Tongue (tissue), 2 donors: ENCODE measurements around the gene DHX38. TPM values are rescaled to one million over a fixed set of nuclear protein-coding genes. Genes with fewer than 3 reads are reported as not detected.
A peak's percentile ranks its signal among the peaks of the same experiment; 100 is the strongest.

Experiments used
- DNase-seq: peaks from one replicate; pipeline ENCODE4 v3.0.0-alpha.2; 2015
- total RNA-seq: library from RNA; depleted of rRNA; stranded (reverse); fragments of >200 nt; gene quantifications from one replicate; pipeline ENCODE4 v1.2.3, GENCODE V29; 2014

The DHX38 gene
- total RNA-seq, 1 donor from 2014 or later = 54.2 TPM

- no peak for DNase-seq
These were observed 9.2 kb upstream of the DHX38 start for GRCh38 chr16:72084445-72084844.

- DNase-seq = no peak
These were observed 8.6 kb upstream of the DHX38 start for GRCh38 chr16:72085002-72085401.

GRCh38 chr16:72091217-72091616 lies 2.4 kb upstream of the DHX38 start:
- no peak for DNase-seq

DNA sequence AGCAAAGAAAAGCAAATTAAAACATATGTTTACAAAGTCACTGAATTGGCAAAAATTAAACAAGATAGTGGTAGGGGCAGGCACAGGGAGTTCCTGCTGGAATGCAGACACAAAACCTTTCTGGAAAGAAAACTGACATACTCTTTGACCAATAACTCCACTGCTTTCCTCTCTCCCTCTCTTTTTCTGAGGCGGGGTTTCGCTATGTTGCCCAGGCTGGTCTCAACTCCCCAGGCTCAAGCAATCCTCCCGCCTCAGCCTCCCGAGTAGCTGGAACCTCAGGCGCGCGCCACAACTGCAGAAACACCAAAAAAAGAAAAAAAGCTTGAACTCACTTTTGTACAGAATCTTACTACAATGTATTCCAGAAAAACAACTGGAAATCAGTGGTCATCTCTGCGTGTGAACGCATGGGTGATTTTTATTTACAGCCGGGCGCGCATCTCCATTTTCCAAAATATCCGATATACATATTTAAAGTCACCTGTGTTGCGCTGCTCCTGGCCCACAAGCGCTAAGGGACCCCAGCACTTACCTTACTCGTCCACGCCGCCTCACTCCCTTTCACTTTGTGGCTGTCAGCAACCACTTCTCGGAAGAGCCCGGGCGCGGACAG lies 707 bp upstream of the DHX38 start:
- DNase-seq = peak; percentile 55

GRCh38 chr16:72094266-72094610 lies 591 bp downstream of the DHX38 start:
- no peak for DNase-seq

DNA sequence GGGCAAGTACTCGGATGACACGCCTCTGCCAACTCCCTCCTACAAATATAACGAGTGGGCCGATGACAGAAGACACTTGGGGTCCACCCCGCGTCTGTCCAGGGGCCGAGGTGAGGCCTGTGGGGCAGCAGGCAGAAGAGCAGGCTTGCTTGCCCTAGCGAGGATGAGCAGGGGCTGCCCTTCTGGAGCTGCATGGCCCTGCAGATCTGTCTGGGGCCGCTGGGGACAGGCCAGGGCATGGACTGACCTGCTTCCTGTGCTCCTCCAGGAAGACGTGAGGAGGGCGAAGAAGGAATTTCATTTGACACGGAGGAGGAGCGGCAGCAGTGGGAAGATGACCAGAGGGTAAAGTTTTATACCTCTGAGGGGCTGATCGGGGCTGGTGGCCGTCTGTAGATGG lies 5.3 kb downstream of the DHX38 start:
- no peak for DNase-seq

- DNase-seq = peak; percentile 46
These were observed 5.8 kb downstream of the DHX38 start for GRCh38 chr16:72099377-72099818.

- DNase-seq = peak; percentile 15
These were observed 7.5 kb downstream of the DHX38 start for GRCh38 chr16:72101195-72101594.

DNA sequence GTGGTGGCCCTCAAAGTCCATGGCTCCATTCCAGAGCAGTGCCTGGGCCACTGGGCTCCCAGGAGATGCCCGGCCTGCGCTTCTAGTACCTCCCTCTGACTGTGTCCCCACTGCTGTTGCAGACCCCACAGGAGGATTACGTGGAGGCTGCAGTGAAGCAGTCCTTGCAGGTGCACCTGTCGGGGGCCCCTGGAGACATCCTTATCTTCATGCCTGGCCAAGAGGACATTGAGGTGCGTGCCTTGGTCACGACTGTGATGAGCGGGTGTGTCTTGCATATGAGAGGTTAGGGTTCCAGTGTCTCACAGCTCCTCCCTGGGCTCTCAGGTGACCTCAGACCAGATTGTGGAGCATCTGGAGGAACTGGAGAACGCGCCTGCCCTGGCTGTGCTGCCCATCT lies 11.3 kb downstream of the DHX38 start:
- no peak for DNase-seq

DNA sequence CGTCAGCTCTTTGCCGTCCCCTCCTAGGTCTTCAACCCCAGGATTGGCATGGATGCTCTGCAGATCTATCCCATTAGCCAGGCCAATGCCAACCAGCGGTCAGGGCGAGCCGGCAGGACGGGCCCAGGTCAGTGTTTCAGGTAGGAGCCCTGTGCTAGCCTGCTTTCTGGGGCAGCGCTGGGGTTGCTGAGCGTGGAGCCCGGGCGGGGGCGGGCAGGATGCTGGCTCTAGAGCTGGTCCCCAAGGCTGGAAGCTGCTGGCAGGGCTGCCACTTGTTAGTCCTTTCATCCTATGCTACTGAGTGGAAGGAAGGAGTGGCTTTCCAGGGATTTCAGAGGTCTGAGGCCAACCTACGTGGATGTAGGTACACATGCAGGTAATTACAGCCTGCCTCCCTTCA lies 12.3 kb downstream of the DHX38 start:
- no peak for DNase-seq

GRCh38 chr16:72107371-72107770 lies 13.7 kb downstream of the DHX38 start:
- DNase-seq = no peak

GRCh38 chr16:72108353-72109102 lies 14.9 kb downstream of the DHX38 start:
- DNase-seq = no peak

DNA sequence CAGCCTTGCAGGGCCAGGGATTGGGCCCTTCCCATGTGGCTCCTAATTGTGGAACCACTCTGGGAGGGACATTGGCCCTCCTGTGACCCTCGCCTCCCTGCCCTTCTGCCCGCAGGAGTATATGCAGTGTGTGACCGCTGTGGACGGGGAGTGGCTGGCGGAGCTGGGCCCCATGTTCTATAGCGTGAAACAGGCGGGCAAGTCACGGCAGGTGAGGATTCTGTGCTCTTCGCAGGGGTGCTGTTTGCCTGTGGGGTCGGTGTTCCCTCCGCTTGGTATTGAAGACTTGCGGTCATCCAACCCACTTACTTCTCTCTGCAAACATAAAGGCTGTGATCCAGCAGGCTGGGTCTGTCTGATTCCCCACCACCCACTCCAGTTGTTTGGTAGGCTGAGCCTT lies 15.7 kb downstream of the DHX38 start:
- DNase-seq = no peak

DNA sequence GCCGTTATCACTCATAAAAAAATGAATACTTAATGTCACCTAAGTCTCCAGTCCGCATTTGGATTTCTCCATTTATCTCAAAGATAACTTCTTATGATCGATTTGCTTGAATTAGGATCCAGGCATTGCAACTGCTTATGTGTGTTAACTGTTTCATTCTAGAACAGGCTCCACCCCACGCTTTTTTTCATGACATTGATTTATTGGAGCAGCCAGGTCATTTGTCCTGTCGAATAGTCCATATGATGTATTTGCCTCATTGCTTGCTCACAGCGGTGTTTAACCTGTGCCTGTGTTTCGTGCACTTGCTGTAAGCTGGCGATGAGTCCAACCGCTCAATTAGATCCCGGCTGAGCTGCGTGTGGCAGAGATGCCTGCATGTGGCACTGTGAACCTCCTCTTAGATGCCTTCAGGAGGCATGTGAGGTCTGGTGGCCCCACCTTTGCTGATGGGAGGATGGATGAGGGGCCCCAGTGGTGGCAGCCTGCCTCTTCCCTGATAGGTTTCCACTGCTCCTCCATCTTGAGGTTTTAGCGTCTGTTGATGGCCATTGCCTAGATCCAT lies 16.4 kb downstream of the DHX38 start:
- DNase-seq = no peak

DNA sequence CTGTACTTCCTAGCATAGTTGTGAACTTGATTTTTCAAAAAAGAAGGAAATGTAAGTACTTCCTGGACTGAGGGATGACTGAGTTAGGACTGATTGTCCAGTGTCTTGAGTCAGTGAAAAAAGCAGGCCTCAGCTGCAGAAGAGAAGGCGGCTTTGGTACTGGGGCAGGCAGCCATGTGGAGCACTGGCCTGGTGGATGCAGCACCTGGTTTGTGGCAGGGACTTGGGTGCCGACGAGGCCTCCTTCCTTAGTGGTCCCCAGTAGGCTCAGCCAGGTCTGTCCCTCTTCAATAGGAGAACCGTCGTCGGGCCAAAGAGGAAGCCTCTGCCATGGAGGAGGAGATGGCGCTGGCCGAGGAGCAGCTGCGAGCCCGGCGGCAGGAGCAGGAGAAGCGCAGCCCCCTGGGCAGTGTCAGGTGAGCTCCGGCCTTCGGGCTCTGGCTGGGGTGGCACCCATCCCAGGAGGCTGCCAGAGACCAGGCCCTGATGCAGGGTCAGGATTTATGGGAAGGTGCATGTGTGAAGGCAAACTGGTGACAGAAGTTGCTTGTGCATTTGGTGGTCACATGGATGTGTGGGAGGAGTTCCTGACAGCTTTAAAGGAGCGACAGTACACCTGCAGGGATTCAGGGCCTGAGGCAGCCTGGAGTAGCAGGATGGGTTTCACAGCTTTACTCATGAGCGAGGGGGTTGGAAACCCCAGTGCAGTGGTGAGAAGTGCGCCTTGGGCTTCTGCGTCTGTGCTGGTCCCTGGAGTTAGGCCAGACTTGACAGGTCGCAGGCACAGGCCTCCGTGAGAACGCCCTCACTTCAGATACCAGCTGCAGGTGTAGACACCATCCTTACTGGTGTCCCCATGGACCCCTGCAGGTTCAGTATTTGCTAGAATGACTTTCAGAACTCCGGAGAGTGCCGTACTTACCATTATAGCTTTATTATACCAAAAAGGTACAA lies 17.3 kb downstream of the DHX38 start:
- DNase-seq = no peak

DNA sequence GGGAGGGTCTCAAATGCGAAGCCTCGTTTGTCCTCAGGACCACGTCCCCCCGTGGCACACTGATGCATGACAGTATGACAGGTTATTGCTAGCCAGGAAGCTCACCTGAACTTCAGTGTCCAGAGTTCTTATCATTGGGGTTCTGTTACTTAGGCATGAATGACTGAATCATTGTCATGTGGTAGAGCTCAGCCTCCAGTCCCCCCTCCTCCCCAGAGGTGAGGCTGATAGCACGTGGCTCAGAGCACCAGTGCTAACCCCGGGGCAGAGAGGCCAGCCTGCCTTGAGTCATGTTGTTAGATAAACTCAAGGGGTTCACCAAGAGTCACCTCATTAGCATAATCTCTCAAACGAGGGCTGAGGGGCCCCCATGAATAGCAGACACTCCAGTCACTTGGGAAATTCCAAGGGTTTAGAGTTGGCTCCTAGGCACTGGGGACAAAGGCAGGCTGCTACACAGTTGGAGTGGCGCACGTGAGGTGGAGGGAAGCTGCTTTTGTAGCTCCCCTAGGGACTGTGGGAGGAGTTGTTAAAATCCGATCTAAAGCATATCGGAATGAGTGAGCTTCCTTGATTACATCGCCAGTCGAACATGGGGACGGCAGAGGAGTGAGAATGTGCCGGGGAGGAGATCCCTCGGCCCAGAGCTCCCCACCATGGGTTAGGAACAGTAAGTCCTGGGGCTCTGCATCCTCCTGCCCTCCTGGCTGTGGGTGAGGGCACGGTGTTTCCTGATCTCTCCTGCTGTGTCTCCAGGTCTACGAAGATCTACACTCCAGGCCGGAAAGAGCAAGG lies 18.2 kb downstream of the DHX38 start:
- no peak for DNase-seq

DNA sequence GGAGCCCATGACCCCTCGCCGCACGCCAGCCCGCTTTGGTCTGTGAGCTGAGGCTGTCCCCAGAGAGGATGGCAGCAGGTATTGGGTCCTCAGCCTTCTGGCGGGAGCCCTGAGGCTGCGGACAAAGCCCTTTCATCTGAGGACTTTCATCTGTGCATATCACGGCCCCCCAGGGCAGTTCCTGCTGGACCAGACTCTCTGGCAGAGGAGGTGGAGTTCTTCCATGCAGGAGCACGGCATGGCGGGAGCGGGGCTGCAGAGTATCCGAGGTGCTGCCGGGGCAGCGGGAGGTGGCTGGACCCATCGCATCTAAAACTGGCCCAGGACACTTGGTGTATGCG lies 18.8 kb downstream of the DHX38 start:
- DNase-seq = no peak

DNA sequence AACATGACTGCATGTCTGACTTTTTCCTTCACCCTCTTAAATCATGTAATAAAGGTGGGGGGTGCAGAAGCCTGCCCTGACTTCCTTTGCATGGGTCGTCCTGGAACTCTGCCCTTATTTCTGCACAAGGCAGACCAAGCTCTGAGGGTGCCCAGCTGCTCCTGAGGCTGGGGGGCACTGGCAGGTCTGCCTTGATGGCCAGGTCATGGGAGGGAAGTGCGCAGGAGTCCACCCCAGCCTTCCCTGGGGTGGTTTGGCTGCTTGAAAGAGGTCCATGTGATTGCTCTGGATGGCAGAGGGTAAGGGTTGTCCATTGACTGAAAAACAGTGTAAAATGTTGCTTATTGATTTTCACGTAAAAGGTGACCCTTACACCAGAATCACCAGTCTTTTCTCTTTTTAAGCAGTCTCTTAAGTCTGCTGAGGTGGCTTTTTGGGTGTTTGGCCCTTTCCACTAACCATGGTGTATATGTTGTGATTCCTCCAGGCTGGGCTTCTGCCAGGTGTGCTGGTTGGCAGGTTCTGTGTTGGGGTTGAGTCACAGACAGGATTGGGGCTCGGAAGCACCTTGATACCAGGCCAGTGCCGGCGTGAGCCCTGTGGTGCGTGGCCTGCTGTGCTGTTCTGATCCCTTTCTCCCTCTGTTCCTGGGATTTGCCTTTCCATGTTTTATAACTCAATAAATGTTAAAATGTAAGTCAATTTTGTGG lies 19.4 kb downstream of the DHX38 start:
- no peak for DNase-seq

DNA sequence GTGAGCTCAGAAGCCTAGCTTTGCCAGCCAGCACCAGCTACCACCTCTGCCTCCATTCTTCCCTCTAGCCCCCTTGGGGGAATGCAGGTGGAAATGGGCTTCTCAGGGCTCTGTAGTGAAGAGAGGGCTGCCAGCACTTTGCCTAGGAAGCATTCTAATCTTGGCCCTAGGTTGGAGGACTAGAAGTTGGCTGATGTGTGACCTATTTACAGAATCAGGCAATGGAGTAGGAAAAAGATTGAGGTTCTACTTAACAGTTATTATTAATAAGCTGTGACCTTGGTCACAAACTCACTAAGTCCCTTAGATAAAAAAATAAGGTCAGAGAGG lies 19.9 kb downstream of the DHX38 start:
- DNase-seq = no peak

- DNase-seq = no peak
These were observed 26.4 kb downstream of the DHX38 start for GRCh38 chr16:72120026-72120425.

GRCh38 chr16:72122308-72122707 lies 28.7 kb downstream of the DHX38 start:
- no peak for DNase-seq

DNA sequence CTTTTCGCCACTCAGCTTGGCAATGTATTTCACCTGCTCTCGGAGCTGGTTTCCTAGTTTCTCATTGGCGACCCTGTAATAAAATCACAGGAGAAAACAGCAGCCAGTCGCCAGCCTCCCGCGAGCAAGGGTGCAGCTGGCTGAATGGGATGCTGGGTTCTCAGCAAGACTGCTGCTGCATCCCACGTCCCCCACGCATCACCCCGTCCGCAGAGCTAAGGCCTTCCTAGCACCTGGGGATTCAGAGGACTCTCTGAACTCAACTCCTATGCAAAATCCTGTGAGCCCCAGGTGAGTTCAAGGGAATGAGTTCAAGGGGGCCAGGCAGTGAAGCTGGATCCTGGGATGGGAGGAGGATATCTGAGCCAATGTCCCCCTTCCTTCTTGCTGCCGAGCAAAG lies 29.3 kb downstream of the DHX38 start:
- no peak for DNase-seq
